ENCODE results near the gene RAD51.

GRCh38 chr15:40660686-40661085 is 34.3 kb upstream of the RAD51 start:
- TF ChIP-seq CTCF (IDR thresholded peaks at IDR 0.05; ENCODE audit: low read length) = no peak
- no peak for TF ChIP-seq EZH2 (IDR thresholded peaks at IDR 0.05; ENCODE audit: borderline replicate concordance, low read length)
